NCI-H345 treated with DMSO at 0.1 percent for 48 hours (cell line): ENCODE data around the gene KCNS1.
"Not testable (repeated sequence)": the region's sequence is repeated elsewhere in the genome, so short reads cannot be mapped to it uniquely, and the experiment has no call there.

Experiments
- DNase-seq: peaks from one replicate; lab custom pipeline; 2025; ENCODE audit not compliant: unreplicated experiment; lab: John Stamatoyannopoulos, UW

Gene KCNS1, protein sequence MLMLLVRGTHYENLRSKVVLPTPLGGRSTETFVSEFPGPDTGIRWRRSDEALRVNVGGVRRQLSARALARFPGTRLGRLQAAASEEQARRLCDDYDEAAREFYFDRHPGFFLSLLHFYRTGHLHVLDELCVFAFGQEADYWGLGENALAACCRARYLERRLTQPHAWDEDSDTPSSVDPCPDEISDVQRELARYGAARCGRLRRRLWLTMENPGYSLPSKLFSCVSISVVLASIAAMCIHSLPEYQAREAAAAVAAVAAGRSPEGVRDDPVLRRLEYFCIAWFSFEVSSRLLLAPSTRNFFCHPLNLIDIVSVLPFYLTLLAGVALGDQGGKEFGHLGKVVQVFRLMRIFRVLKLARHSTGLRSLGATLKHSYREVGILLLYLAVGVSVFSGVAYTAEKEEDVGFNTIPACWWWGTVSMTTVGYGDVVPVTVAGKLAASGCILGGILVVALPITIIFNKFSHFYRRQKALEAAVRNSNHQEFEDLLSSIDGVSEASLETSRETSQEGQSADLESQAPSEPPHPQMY

DNA sequence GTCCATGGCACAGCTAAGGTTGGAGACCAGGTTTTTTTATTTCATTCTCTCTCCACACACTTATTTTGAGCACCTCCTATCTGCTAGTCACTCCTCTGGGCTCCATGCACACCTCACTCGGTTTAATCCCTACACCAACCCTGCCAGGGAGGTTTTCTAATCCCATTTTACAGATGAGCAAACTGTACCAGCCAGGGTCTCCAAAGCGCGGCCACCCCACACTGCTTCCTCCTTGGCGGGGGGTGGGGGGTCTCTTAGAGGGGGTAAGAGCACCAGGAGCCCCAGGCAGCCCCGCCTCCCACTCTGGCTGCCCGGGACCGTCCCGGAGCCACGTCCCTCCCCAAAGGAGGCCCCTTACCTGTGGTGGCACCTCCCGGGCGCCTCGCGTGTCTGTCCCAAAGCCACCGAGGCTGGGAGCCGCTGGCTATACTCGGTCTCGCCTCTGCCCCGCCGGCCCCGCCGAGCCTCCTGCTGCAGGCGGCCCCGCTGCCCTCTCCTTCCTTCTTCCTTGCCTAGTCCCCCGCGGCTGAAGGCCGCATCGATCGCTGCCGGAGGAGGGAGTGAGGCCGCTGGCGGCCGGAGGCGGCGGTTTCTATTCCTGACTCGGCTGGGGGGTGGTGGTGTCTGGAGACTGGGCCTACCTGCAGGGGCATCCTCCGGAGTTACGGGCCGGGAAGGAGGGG is at the start of gene KCNS1:
TSS of gene KCNS1 (minus strand) at position 565 of the 683 bp plus-strand sequence. CDS start 1,891 bp downstream, outside the sequence.
- DNase-seq: no peak

DNA sequence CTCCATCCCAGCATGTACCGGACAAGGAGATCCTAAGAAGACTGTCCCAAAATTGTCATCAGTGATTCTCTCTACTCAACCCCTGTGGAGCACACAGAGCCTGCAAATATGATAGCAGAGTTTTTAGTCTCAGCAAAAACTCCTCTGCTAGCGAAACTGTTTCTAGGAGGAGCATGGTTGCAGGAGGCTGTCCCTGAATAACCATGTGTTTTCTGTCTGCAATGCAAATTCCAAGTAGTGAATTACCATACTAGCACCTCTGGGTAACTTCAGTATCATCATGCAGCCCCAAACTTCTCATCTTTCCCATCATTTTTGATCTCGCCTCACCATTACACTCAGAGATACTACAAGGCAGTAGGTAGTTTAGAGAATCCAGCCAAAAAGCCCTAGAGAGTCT is 48.1 kb upstream of the KCNS1 start:
- DNase-seq: no peak

DNA sequence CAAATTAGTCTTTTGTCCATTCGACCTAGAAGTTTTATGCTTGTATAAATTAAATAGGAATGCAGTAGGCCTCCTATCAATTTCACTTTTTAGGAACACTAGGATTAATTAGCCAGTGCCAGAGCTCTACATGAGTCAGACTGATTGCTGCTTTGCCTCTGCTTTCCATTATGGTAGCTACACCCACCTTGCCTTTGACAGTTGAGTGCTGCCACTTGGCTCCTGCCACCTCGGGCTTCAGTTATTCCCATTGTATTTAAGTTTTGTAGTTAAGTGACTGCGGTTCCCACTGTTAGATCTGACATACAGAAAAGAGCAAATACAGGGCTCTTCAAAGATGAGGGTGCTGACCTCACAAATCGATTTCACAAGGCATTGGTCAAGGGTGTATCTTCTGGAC is 39.9 kb upstream of the KCNS1 start:
- DNase-seq: no peak

DNA sequence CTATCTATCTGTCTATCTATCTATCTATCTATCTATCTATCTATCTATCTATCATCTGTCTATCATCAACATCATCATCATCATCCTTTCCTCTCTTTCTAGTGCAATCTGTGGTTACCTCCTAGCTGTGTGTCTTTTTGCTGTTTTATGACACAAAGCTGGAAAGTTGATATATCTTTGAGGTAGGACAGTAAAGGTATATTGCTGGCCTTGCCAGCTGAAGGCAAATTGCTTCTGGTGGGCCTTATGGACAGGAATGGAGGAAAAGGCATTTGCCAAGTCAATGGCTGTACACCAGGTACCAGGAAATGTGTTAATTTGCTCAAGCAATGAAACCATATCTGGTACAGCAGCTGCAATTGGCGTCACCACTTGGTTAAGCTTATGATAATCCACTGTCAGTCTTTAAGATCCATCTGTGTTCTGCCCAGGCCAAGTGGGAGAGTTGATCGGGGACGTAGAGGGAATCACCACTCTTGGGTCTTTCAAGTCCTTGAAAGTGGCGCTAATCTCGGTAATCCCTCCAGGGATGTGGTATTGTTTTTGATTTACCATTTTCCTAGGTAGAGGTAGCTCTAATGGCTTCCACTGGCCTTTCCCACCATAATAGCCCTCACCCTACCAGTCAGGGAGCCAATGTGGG is 38.9 kb upstream of the KCNS1 start:
- not testable (repeated sequence) for DNase-seq

DNA sequence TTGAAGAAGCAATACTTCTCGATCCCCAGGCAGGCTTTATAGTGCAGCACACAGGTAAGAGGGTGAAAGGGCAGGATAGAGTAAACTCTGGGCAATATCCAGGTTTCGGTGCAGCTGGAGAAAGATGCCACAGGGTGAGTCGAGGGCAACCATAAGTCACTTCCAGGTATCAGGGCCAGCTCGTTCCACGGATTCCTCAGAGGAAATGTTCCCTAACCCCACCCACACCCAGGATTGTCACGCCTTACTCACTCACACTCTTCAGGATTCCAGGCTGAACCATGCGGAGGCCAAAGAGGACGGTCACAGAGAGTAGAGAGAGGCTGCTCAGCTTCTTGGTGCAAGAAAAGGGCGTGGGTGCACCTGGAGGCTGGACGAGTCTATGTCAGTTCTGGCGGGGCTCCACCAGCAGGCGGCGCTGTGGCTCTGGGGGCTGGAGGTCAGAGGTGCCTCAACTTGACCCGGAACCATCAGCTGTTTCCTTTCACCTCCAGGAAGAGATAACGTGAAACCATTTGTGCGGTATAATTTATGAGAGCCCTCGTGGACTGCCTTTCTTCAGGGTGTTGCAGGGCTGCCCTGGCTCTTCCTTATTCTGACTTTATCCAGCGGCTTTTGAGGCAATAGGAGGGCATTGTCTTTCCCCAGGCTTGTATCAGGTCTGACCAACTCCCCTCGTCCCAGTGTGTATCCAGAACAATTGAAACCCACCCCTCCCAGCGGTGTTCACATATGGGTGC is 37.8 kb upstream of the KCNS1 start:
- DNase-seq: no peak

DNA sequence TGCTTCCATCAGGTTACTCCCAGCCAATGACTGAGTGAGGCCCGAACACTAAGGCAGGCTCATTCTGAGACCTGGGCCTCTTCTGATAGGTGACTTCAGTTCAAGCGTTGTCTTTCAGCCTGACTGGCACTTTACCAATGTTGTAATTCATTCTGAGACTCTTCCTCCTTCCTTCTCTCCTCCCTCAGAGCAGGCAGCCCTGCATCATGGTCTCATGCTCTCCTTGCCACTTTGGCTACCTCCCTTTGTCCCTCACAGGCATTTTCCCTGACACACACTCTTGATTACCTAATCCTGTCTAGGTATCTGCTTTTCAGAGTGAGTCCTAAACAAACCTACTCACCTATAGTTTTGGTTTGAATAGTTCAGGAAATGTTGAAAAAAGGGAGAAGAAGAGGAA is 36.0 kb upstream of the KCNS1 start:
- DNase-seq: no peak

DNA sequence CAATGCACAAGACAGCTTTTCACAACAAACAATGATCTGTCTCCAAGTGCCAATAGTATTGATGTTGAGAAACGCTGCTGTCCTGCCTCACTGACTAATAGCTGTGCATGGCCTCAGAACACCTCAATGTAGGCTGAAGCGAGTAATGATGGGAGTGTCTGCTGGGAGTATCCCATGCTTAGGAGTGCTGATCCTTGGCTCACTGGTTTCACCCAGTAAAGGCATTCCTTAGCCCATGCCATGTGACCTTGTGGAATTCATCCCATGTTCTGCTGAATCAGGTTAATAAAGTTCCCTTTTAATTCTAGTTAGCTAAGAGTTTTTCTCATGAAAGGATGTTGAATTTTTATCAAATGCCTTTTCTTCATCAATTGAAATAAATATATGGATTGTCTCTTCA is 27.2 kb upstream of the KCNS1 start:
- no peak for DNase-seq

DNA sequence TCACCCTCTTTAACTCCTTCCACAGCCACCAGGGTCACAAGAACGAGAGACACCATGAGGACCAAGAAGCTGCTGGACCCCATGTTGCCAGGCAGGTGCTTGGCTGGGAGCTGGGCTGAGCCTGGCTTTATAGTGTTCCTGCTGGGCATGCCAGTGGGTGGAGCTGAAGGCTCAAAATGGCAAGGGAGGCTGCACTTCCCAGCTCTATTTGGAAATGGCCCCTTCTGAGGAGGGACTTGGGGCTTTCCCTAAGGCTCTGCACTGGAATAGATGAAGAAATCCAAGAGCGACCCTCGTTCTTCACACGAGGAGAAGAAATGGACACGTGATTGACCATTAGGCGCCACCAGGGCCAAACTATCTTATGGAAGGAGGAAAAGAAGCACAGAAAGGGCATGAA is 23.4 kb upstream of the KCNS1 start, which contains the start of gene WFDC12:
TSS of gene WFDC12 (minus strand) at position 101 of the 400 bp plus-strand sequence. CDS start at position 83, 18 bp downstream.
- DNase-seq: no peak

DNA sequence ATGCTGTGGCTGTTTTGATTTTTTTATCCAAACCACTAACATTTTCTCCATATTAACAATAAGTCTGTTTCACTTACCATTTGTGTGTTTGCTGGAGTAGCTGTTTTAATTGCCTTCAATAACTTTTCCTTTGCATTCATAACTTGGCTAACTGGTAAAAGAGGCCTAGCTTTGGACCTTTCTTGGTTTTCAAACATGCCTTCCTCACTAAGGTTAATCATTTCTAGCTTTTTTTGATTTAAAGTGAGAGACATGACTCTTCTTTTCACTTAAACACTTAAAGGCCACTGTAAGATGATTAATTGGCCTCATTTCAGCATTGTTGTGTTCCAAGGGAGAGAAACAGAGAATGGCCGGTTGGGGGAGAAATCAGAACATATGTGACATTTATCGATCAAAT is 20.5 kb upstream of the KCNS1 start:
- no peak for DNase-seq

DNA sequence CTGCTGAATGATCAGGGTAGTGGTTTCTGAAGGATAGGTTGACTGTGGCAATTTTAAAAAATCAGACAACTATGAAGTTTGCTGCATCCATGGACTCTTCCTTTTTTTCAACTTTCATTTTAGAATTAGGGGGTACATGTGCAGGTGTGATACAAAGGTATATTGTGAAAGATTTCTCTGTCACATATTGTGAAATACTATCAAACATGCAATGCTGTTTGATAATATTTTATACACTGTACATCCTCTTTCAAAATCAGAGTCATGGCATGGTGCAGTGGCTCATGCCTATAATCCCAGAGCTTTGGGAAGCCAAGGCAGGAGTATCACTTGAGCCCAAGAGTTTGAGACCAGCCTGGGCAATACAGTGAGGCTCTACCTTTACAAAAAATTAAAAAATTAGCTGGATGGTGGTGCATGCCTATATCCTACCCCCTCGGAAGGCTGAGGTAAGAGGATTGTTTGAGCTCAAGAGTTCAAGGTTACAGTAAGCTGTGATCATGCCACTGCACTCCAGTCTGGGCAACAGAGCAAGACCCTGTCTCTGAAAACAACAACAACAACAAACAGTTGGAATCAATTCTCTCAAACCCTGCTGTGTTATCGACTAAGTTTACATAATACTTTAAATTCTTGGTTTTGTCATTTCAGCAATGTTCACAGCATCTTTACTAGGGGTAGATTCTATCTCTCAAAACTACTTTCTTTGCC is 18.8 kb upstream of the KCNS1 start:
- DNase-seq: no peak

DNA sequence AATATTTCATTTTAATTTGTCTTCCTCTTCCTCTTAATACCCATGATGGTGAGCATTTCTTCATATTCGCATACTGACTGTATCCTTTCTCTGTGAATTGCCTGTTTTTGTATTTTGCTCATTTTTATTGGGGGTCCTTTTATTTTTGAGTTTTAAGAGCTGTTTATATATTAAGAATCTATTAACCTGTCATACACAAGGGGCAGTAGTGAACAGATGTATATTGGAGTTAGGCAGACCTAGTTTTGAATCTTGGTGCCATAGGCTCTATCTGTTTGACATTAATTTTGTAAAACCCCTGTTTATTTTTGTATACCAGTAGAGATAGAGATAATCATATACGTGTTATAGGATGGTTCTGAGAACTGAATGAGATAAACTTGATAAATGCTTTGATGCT is 17.1 kb upstream of the KCNS1 start:
- no peak for DNase-seq

DNA sequence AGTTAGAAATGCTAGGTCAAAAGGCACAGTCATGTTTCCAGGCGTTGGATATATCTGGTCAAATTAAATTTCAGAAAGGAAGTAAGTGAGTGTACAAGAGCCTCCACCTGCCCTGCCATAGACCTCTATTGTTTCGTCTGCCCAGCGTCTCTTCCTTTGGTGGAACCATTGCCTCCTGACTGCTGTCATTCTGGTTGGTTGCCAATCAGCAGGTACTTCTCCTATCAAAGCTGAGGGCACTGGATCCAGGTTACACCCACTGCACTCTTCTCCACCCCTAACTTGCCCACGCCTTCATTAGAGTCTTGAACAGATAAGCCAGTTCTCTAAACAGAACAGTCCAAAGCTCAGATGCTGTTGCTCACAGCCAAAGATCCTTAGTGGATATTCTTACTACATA is 16.7 kb upstream of the KCNS1 start:
- DNase-seq: no peak

DNA sequence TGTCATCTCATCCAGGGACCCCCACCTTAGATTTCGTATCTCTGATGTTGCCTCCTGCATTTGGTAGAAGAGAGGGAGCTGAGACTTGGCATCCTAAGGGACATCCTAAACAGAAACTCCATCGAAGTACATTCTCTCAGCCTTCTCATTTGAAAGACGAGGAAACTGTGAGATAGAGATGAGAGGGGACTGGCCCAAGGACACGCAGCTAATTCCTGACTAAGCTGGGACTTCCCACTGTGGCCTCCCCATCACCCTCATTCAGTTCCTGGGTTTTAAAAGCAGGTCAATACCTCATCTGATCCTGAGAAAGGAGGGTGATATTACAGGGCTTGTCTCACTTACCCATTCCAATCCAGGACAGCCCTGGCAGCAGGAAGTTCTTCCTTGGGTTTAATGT is 14.9 kb upstream of the KCNS1 start:
- no peak for DNase-seq

DNA sequence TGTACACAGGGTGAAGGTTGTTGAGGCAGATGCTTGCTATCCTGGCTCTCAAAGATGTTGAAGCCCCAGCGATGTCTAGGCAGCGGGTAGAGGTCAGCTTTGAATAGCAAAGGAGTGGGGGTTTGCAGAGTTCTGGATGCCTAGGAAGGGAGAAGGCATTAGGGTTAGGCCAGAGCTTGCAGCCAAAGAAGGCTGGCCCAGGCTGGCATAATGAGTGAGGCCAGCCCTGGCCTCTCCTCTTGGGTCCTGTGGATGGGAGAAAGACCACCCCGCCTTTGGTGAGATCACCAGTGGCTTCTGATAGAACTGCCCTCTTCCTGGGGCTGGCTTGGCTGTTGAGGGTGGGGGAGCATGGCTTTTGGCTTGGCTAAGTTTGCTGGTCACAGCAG is 14.5 kb upstream of the KCNS1 start:
- no peak for DNase-seq

DNA sequence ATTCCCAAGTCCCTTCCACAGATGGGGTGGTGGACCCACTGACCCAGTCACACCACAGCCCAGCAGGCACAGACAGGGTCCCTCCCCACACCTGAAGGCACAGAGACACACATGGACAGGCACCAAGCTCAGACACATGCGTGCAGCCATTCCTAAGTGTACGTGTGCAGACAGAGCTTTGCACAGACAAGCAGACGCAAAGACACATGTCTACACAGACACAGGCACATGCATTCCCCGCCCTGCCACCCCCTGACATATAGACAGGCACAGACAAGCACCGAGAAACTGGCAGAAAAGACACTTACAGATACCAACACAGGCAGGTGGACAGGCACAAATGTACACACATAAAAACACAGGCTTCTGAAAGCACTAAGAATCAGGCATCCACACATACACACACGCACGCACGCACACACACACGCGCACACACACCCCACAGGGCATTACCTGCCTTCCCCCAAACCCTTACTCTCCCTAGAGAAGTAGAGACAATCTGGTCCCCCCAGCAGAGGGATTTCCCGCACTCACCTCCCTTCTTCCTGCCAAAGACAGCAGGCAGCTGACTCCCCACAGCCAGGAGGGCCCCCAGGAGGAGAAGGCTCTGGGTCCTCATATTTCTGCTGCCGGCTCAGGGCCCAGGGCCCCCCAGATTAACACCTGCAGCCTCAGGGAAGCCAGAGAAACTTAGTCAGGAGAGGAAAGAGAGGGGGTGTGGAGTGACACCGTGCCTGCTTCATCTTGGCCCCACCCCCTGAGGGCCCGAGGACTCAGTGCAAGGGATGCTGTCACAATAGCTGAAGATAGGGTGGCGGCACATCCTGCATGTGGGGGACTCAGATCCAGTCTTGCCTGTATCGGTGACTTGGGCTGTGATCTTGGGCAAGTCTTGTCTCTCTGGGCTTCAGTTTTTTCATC is 13.8 kb upstream of the KCNS1 start, which contains the start of gene WFDC5:
TSS of gene WFDC5 (minus strand) at position 710 of the 921 bp plus-strand sequence. CDS start at position 619, 91 bp downstream.
- DNase-seq: no peak

DNA sequence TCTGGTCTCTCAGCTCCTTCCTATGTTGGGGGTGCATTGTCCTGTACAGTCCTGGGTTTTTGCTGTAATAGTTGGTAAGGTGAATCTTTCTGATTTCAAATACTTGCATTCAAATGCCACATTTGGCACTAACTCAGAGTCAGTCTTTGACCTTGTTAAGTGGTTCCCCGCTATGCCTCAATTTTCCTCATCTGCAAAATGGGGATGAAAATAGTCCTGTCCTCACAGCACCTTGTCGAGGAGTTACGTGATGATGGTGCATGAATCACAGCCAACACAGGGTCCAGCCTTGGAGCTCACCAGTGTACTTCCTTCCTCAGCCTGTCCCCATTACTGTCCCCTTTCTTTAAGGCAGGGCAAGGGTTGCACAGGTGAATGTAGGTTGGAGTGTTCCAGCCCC is 12.9 kb upstream of the KCNS1 start:
- no peak for DNase-seq

DNA sequence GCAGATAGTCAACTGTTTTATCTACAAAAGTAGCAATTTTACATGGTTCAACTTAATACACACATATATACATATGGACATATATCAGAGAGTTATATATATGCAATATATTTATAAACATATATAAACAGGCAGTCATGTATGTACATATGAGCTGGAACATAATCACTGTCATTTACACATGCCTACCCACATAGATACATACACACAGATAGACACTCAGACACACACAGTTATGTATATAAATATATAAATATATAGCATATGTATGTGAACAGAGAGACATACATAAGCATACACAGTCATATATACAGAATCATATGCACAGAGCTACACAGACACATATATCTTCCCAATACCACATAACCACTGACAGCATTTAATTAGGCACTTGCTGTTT is 11.8 kb upstream of the KCNS1 start:
- no peak for DNase-seq

DNA sequence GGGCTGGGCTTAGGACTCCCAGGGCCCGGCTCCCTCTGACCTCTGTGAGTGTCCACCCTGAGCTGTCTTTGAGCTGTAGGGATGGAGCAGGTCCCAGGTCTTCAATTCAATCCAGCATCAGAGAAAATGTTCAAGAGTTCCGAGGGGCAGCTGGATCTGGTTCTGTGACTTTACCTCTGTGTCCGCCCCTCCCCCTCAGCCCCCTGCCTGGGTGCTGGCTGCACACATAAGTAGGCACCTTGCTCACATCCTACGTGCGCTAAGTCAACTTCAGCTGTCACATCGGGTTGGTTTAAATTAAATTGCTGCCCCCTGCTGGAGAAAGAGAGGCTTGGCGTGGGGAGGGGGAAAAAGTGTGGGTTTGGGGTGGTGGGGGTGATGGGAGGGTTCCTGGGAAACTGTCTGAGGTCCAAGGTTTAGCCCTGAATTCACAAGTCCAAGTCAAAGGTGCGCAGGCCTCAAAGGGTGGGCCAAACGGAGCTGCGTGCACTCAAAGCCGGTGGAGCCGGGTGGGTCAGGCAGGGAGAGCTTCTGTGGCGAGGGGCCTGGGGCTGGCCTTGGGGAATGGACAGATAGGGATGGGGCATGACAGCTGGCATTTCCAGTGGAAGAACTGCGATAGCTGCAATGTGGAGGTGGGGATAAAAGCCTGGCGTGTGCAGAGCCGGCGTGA is 11.0 kb upstream of the KCNS1 start:
- no peak for DNase-seq

DNA sequence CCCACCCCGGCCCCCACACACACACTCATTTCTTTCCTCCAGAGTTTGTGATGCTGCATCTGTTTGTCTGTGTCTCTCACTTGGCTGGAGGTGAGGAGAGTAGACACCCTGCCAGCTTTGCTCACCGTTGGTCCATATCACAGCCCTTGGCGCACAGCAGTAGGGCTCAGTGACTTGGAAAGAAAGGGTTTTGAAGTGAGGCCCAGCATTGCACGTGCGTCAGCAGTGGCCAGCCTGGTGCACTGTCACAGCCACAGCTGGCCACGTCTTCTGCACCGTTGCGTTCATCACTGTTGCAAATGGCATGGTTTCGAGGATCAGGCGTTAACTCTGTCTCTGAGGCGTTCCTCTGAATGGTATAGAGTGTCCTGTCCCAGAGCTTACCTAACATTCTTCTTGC is 10.4 kb upstream of the KCNS1 start:
- DNase-seq: no peak
